ENCODE measurements around the gene GPS2.

DNA sequence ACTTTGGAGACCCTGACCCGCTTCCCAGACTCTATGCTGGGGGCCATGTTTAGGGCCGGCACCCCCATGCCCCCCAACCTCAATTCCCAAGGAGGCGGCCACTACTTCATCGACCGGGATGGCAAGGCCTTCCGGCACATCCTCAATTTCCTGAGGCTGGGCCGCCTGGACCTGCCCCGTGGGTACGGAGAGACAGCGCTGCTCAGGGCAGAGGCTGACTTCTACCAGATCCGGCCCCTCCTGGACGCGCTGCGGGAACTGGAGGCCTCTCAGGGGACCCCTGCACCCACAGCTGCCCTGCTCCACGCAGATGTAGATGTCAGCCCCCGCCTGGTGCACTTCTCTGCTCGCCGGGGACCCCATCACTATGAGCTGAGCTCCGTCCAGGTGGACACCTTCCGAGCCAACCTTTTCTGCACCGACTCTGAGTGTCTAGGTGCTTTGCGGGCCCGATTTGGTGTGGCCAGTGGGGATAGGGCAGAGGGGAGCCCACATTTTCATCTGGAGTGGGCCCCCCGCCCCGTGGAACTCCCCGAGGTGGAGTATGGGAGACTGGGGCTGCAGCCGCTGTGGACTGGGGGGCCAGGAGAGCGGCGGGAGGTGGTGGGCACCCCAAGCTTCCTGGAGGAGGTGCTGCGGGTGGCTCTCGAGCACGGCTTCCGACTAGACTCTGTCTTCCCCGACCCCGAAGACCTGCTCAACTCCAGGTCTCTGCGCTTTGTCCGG is 37.9 kb upstream of the GPS2 start:
- TF ChIP-seq POLR2A (IDR thresholded peaks at IDR 0.05) = no peak
- TF ChIP-seq, protein P1, sequence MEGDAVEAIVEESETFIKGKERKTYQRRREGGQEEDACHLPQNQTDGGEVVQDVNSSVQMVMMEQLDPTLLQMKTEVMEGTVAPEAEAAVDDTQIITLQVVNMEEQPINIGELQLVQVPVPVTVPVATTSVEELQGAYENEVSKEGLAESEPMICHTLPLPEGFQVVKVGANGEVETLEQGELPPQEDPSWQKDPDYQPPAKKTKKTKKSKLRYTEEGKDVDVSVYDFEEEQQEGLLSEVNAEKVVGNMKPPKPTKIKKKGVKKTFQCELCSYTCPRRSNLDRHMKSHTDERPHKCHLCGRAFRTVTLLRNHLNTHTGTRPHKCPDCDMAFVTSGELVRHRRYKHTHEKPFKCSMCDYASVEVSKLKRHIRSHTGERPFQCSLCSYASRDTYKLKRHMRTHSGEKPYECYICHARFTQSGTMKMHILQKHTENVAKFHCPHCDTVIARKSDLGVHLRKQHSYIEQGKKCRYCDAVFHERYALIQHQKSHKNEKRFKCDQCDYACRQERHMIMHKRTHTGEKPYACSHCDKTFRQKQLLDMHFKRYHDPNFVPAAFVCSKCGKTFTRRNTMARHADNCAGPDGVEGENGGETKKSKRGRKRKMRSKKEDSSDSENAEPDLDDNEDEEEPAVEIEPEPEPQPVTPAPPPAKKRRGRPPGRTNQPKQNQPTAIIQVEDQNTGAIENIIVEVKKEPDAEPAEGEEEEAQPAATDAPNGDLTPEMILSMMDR (IDR thresholded peaks at IDR 0.05) = no peak
